ENCODE data around the gene NUDC.

DNA sequence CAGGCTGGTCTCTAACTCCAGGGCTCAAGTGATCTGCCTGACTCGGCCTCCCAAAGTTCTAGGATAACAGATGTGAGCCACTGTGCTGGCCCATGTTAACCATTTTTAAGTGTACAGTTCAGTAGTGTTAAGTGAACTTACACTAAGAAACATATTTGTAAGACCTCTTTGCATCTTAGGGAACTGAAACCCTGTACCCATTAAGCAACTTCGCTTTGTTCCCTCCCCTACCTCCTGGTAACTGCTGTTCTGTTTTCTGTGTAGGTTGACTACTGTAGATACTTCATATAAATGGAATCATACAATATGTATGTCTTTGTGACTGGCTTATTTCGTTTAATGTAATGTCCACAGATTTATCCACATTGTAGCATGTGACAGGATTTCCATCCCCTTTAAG lies 11.0 kb downstream of the NUDC start:
- TF ChIP-seq, protein P1, sequence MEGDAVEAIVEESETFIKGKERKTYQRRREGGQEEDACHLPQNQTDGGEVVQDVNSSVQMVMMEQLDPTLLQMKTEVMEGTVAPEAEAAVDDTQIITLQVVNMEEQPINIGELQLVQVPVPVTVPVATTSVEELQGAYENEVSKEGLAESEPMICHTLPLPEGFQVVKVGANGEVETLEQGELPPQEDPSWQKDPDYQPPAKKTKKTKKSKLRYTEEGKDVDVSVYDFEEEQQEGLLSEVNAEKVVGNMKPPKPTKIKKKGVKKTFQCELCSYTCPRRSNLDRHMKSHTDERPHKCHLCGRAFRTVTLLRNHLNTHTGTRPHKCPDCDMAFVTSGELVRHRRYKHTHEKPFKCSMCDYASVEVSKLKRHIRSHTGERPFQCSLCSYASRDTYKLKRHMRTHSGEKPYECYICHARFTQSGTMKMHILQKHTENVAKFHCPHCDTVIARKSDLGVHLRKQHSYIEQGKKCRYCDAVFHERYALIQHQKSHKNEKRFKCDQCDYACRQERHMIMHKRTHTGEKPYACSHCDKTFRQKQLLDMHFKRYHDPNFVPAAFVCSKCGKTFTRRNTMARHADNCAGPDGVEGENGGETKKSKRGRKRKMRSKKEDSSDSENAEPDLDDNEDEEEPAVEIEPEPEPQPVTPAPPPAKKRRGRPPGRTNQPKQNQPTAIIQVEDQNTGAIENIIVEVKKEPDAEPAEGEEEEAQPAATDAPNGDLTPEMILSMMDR (conservative IDR thresholded peaks at IDR 0.05; ENCODE audit: low read length): no peak
- no peak for TF ChIP-seq EZH2phosphoT487 (IDR thresholded peaks at IDR 0.05; ENCODE audit: borderline replicate concordance)
